Smooth muscle cell (in vitro differentiated cells): Measurements from ENCODE around the gene RAB40B. TPM values are rescaled to one million over a fixed set of nuclear protein-coding genes. Genes with fewer than 3 reads are reported as not detected.

Source experiments
- DNase-seq: peaks from one replicate; lab custom pipeline; 2025; ENCODE audit not compliant: unreplicated experiment; lab: John Stamatoyannopoulos, UW
- H2AFZ ChIP-seq: fragments of 200-600 bp; sonication (generic); 2 replicates; pipeline ENCODE4 v1.6.0; 2016; ENCODE audit warnings: antibody characterized with exemption, low read depth, mild to moderate bottlenecking
- H3F3A ChIP-seq: fragments of 200-600 bp; sonication (generic); 2 replicates; pipeline ENCODE4 v1.6.0; 2017; ENCODE audit warnings: antibody characterized with exemption, low read depth
- H3K27ac ChIP-seq: fragments of 200-600 bp; sonication (generic); 2 replicates; pipeline ENCODE4 v1.5.1; 2016; ENCODE audit warnings: low read depth, mild to moderate bottlenecking
- H3K27me3 ChIP-seq: fragments of 200-600 bp; sonication (generic); 2 replicates; pipeline ENCODE4 v1.6.1; 2016; ENCODE audit warnings: low read depth, mild to moderate bottlenecking
- H3K36me3 ChIP-seq: fragments of 200-600 bp; sonication (generic); 2 replicates; pipeline ENCODE4 v1.5.1; 2016; ENCODE audit warnings: low read depth
- H3K4me1 ChIP-seq: fragments of 200-600 bp; sonication (generic); 2 replicates; pipeline ENCODE4 v1.5.1; 2016; ENCODE audit warnings: low read depth
- H3K4me2 ChIP-seq: fragments of 200-600 bp; sonication (generic); 2 replicates; pipeline ENCODE4 v1.6.0; 2016; ENCODE audit warnings: mild to moderate bottlenecking
- H3K4me3 ChIP-seq: fragments of 200-600 bp; sonication (generic); 2 replicates; pipeline ENCODE4 v1.5.1; 2016; ENCODE audit warnings: mild to moderate bottlenecking
- H3K79me2 ChIP-seq: fragments of 200-600 bp; sonication (generic); 2 replicates; pipeline ENCODE4 v1.6.0; 2016; ENCODE audit warnings: low read depth, mild to moderate bottlenecking
- H3K9ac ChIP-seq: fragments of 200-600 bp; sonication (generic); 2 replicates; pipeline ENCODE4 v1.6.0; 2016; ENCODE audit warnings: low read depth
- H3K9me3 ChIP-seq: fragments of 200-600 bp; sonication (generic); replicated peaks from 2 replicates; pipeline ENCODE4 v1.5.1; 2016; ENCODE audit warnings: low read depth
- H4K20me1 ChIP-seq: fragments of 200-600 bp; sonication (generic); 2 replicates; pipeline ENCODE4 v1.6.0; 2016; ENCODE audit warnings: low read depth
- CTCF ChIP-seq: fragments of 200-600 bp; sonication (generic); IDR thresholded peaks from 2 replicates; pipeline ENCODE4 v1.5.1; 2017; ENCODE audit warnings: borderline replicate concordance, mild to moderate bottlenecking, antibody characterized with exemption; ENCODE audit not compliant: insufficient read depth, poor library complexity, severe bottlenecking
- WGBS: methylation state at CpG from one replicate; pipeline ENCODE4 v1.1.7; 2016; ENCODE audit warnings: low lambda C conversion rate; 5-methylcytosine and 5-hydroxymethylcytosine counted together
- polyA plus RNA-seq: library from polyadenylated mRNA; unstranded; fragments of >200 nt; fragmentation: Nextera tagmentation; extraction: Ambion mirVana; gene quantifications from 2 replicates; pipeline ENCODE4 v1.2.1, GENCODE V29; 2016
- total RNA-seq: library from RNA; depleted of rRNA; stranded (reverse); fragments of >200 nt; gene quantifications from 2 replicates; pipeline ENCODE4 v1.2.3, GENCODE V29; 2014

RAB40B gene
- total and polyA plus RNA-seq, 2 experiments from 2014 or later, result 12.0 to 16.0 TPM

GRCh38 chr17:82683534-82683933 lies 15.0 kb downstream of the RAB40B start:
- H3K79me2 ChIP-seq, result no peaks in the 10 kb centered on the region
- 76% methylated on average over 1 of the region's 1 CpG for WGBS
- no peak overlapping the region for H2AFZ ChIP-seq
- H3F3A ChIP-seq, result no peaks in the 10 kb centered on the region
- H3K27me3 ChIP-seq, result no peaks in the 10 kb centered on the region
- H4K20me1 ChIP-seq, result no peaks in the 10 kb centered on the region
- H3K4me3 ChIP-seq, result no peak overlapping the region
- no peaks in the 10 kb centered on the region for H3K36me3 ChIP-seq
- TF ChIP-seq CTCF, result no peak
- H3K4me2 ChIP-seq, result no peak overlapping the region
- H3K9ac ChIP-seq, result no peak overlapping the region
- peaks cover 17% of the 10 kb centered on the region for H3K9me3 ChIP-seq
- no peak overlapping the region for H3K27ac ChIP-seq
- H3K4me1 ChIP-seq, result no peaks in the 10 kb centered on the region
- DNase-seq, result no peak

GRCh38 chr17:82681547-82681946 lies 17.0 kb downstream of the RAB40B start:
- Histone ChIP-seq H2AFZ (no peak overlapping the region), H3K4me2 (no peak overlapping the region), H3K36me3 (no peaks in the 10 kb centered on the region), H3F3A (no peaks in the 10 kb centered on the region), H3K79me2 (no peaks in the 10 kb centered on the region), H3K4me1 (no peaks in the 10 kb centered on the region), H3K27ac (no peak overlapping the region), H3K9me3 (peaks cover 17% of the 10 kb centered on the region), H3K27me3 (no peaks in the 10 kb centered on the region), H3K4me3 (no peak overlapping the region), H3K9ac (no peak overlapping the region), H4K20me1 (no peaks in the 10 kb centered on the region)
- WGBS, result 93% methylated on average over 3 of the region's 3 CpGs
- no peak for TF ChIP-seq CTCF
- DNase-seq, result no peak

GRCh38 chr17:82679586-82680465 lies 18.7 kb downstream of the RAB40B start:
- 89% methylated on average over 26 of the region's 28 CpGs for WGBS
- Histone ChIP-seq H3K4me1 (no peaks in the 10 kb centered on the region), H3K27me3 (no peaks in the 10 kb centered on the region), H2AFZ (no peak overlapping the region), H3F3A (no peaks in the 10 kb centered on the region), H3K27ac (no peak overlapping the region), H3K4me2 (no peak overlapping the region), H3K4me3 (no peak overlapping the region), H3K36me3 (no peaks in the 10 kb centered on the region), H3K79me2 (no peaks in the 10 kb centered on the region), H3K9me3 (peaks cover 17% of the 10 kb centered on the region), H4K20me1 (no peaks in the 10 kb centered on the region), H3K9ac (no peak overlapping the region)
- no peak for TF ChIP-seq CTCF
- DNase-seq, result no peak
